HEK293 (cell line): ENCODE results near the gene KIF21A.

Source experiments
- CTCF ChIA-PET: fragments of 350-600 bp; formaldehyde crosslinking; extraction: SDS; loops from one replicate; lab custom pipeline; 2021; ENCODE audit warnings: antibody characterized with exemption; lab: Yijun Ruan, JAX
- POLR2A ChIA-PET: fragments of 300-600 bp; formaldehyde crosslinking; extraction: SDS; loops from one replicate; lab custom pipeline; 2020; ENCODE audit warnings: antibody characterized with exemption, inconsistent platforms; lab: Yijun Ruan, JAX
- H3K27ac ChIP-seq: fragments of 200-500 bp; sonication (Bioruptor generic); 2 replicates; pipeline ENCODE4 v1.5.1; 2014; ENCODE audit warnings: low read depth, low read length, control low read depth, inconsistent platforms; ENCODE audit errors: extremely low read depth
- H3K36me3 ChIP-seq, 2 experiments: fragments of 200-500 bp in 1 of 2; sonication (Bioruptor generic) in 1 of 2; 1 replicate in 1 of 2; 2 replicates in 1 of 2; pipeline ENCODE4 v1.5.1; 2014 to 2017; ENCODE audit warnings: inconsistent platforms in 2 of 2, low read length in 2 of 2; ENCODE audit not compliant: control insufficient read depth in 2 of 2, insufficient read depth in 1 of 2
- H3K4me1 ChIP-seq: fragments of 200-500 bp; sonication (Bioruptor generic); 2 replicates; pipeline ENCODE4 v1.5.1; 2014; ENCODE audit warnings: mild to moderate bottlenecking, low read length, inconsistent platforms; ENCODE audit not compliant: control insufficient read depth, insufficient read depth
- H3K4me3 ChIP-seq: 2 replicates; pipeline ENCODE4 v1.5.1; 2011; ENCODE audit warnings: low read depth, mild to moderate bottlenecking, control low read depth, low read length, moderate library complexity
- H3K9me3 ChIP-seq: fragments of 200-500 bp; sonication (Bioruptor generic); 2 replicates; pipeline ENCODE4 v1.5.1; 2014; ENCODE audit warnings: low read depth, low read length, inconsistent platforms; ENCODE audit not compliant: control insufficient read depth, insufficient read depth
- BCL11A ChIP-seq: fragments of 450-650 bp; formaldehyde crosslinking; IDR thresholded peaks from 2 replicates; pipeline ENCODE4 v1.5.1; 2016; ENCODE audit warnings: low read depth, missing biosample characterization, missing genetic modification characterization
- SALL2 ChIP-seq: fragments of 450-650 bp; formaldehyde crosslinking; IDR thresholded peaks from 2 replicates; pipeline ENCODE4 v1.5.0; 2017; ENCODE audit warnings: missing biosample characterization, mild to moderate bottlenecking, missing genetic modification characterization, borderline replicate concordance
- ZBTB10 ChIP-seq: fragments of 450-650 bp; formaldehyde crosslinking; IDR thresholded peaks from 2 replicates; pipeline ENCODE4 v1.5.1; 2016; ENCODE audit warnings: missing biosample characterization, missing genetic modification characterization
- ZBTB48 ChIP-seq: fragments of 450-650 bp; formaldehyde crosslinking; IDR thresholded peaks from 2 replicates; pipeline ENCODE4 v1.5.1; 2016; ENCODE audit warnings: missing biosample characterization, missing genetic modification characterization
- ZBTB6 ChIP-seq: fragments of 450-650 bp; formaldehyde crosslinking; IDR thresholded peaks from 2 replicates; pipeline ENCODE4 v1.5.1; 2017; ENCODE audit warnings: missing biosample characterization, missing genetic modification characterization
- ZNF169 ChIP-seq: fragments of 450-650 bp; formaldehyde crosslinking; IDR thresholded peaks from 2 replicates; pipeline ENCODE4 v1.5.1; 2016; ENCODE audit warnings: missing biosample characterization, missing genetic modification characterization
- ZNF23 ChIP-seq: fragments of 450-650 bp; formaldehyde crosslinking; IDR thresholded peaks from 2 replicates; pipeline ENCODE4 v1.5.1; 2016; ENCODE audit warnings: missing biosample characterization, missing genetic modification characterization, borderline replicate concordance
- ZNF391 ChIP-seq: fragments of 450-650 bp; formaldehyde crosslinking; IDR thresholded peaks from 2 replicates; pipeline ENCODE4 v1.5.1; 2016; ENCODE audit warnings: low read depth, missing biosample characterization, missing genetic modification characterization, borderline replicate concordance
- ZNF623 ChIP-seq: fragments of 450-650 bp; formaldehyde crosslinking; IDR thresholded peaks from 2 replicates; pipeline ENCODE4 v1.5.1; 2016; ENCODE audit warnings: missing biosample characterization, missing genetic modification characterization
- ZNF692 ChIP-seq: fragments of 450-650 bp; formaldehyde crosslinking; IDR thresholded peaks from 2 replicates; pipeline ENCODE4 v1.5.1; 2016; ENCODE audit warnings: missing biosample characterization, missing genetic modification characterization
- ZNF747 ChIP-seq: fragments of 450-650 bp; formaldehyde crosslinking; IDR thresholded peaks from 2 replicates; pipeline ENCODE4 v1.5.1; 2016; ENCODE audit warnings: missing biosample characterization, missing genetic modification characterization
- TF ChIP-seq, protein P1 (sequence below): fragments of 450-650 bp; formaldehyde crosslinking; IDR thresholded peaks from 2 replicates; pipeline ENCODE4 v1.5.1; 2016; ENCODE audit warnings: missing biosample characterization, missing genetic modification characterization
- TF ChIP-seq, protein P2 (sequence below): fragments of 450-650 bp; formaldehyde crosslinking; IDR thresholded peaks from 2 replicates; pipeline ENCODE4 v1.5.1; 2016; ENCODE audit warnings: missing biosample characterization, missing genetic modification characterization, borderline replicate concordance

The KIF21A gene

GRCh38 chr12:39372204-39372925 is 70.6 kb downstream of the KIF21A start:
- peaks cover 0 to 1% of the 10 kb centered on the region in 2 experiments; a peak in 1 of 3 replicates for H3K36me3 ChIP-seq
- no peak overlapping the region for H3K4me3 ChIP-seq
- POLR2A ChIA-PET, result no interaction called here
- no peak overlapping the region for H3K27ac ChIP-seq
- CTCF ChIA-PET, result no interaction called here
- no peaks in the 10 kb centered on the region for H3K4me1 ChIP-seq
- no peaks in the 10 kb centered on the region for H3K9me3 ChIP-seq
- no peak for TF ChIP-seq ZBTB6 (tag by site-specific recombination)
- TF ChIP-seq, protein P1, sequence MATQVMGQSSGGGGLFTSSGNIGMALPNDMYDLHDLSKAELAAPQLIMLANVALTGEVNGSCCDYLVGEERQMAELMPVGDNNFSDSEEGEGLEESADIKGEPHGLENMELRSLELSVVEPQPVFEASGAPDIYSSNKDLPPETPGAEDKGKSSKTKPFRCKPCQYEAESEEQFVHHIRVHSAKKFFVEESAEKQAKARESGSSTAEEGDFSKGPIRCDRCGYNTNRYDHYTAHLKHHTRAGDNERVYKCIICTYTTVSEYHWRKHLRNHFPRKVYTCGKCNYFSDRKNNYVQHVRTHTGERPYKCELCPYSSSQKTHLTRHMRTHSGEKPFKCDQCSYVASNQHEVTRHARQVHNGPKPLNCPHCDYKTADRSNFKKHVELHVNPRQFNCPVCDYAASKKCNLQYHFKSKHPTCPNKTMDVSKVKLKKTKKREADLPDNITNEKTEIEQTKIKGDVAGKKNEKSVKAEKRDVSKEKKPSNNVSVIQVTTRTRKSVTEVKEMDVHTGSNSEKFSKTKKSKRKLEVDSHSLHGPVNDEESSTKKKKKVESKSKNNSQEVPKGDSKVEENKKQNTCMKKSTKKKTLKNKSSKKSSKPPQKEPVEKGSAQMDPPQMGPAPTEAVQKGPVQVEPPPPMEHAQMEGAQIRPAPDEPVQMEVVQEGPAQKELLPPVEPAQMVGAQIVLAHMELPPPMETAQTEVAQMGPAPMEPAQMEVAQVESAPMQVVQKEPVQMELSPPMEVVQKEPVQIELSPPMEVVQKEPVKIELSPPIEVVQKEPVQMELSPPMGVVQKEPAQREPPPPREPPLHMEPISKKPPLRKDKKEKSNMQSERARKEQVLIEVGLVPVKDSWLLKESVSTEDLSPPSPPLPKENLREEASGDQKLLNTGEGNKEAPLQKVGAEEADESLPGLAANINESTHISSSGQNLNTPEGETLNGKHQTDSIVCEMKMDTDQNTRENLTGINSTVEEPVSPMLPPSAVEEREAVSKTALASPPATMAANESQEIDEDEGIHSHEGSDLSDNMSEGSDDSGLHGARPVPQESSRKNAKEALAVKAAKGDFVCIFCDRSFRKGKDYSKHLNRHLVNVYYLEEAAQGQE, result 0 out of 2 replicates have a peak, but pooled peaks have one; percentile 34

- TF ChIP-seq, protein P2, sequence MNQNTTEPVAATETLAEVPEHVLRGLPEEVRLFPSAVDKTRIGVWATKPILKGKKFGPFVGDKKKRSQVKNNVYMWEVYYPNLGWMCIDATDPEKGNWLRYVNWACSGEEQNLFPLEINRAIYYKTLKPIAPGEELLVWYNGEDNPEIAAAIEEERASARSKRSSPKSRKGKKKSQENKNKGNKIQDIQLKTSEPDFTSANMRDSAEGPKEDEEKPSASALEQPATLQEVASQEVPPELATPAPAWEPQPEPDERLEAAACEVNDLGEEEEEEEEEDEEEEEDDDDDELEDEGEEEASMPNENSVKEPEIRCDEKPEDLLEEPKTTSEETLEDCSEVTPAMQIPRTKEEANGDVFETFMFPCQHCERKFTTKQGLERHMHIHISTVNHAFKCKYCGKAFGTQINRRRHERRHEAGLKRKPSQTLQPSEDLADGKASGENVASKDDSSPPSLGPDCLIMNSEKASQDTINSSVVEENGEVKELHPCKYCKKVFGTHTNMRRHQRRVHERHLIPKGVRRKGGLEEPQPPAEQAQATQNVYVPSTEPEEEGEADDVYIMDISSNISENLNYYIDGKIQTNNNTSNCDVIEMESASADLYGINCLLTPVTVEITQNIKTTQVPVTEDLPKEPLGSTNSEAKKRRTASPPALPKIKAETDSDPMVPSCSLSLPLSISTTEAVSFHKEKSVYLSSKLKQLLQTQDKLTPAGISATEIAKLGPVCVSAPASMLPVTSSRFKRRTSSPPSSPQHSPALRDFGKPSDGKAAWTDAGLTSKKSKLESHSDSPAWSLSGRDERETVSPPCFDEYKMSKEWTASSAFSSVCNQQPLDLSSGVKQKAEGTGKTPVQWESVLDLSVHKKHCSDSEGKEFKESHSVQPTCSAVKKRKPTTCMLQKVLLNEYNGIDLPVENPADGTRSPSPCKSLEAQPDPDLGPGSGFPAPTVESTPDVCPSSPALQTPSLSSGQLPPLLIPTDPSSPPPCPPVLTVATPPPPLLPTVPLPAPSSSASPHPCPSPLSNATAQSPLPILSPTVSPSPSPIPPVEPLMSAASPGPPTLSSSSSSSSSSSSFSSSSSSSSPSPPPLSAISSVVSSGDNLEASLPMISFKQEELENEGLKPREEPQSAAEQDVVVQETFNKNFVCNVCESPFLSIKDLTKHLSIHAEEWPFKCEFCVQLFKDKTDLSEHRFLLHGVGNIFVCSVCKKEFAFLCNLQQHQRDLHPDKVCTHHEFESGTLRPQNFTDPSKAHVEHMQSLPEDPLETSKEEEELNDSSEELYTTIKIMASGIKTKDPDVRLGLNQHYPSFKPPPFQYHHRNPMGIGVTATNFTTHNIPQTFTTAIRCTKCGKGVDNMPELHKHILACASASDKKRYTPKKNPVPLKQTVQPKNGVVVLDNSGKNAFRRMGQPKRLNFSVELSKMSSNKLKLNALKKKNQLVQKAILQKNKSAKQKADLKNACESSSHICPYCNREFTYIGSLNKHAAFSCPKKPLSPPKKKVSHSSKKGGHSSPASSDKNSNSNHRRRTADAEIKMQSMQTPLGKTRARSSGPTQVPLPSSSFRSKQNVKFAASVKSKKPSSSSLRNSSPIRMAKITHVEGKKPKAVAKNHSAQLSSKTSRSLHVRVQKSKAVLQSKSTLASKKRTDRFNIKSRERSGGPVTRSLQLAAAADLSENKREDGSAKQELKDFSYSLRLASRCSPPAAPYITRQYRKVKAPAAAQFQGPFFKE (tag by site-specific recombination), result no peak
- no peaks in the 10 kb centered on the region for H3K4me1 ChIP-seq
- POLR2A ChIA-PET, result no interaction called here
These were observed 73.2 kb downstream of the KIF21A start for GRCh38 chr12:39369756-39370155.

GRCh38 chr12:39368891-39369290 is 74.0 kb downstream of the KIF21A start:
- H3K4me3 ChIP-seq, result no peak overlapping the region

More at GRCh38 chr12:39369756-39370155, 73.2 kb downstream of the KIF21A start:
- H3K36me3 ChIP-seq, result peaks cover 14 to 16% of the 10 kb centered on the region in 2 experiments; a peak in 2 of 3 replicates
- H3K27ac ChIP-seq, result no peak overlapping the region
- CTCF ChIA-PET, result interaction anchor here (0.6 kb wide), 1 partner anchor 1240 kb away, joined by 3 read pairs; no protein-coding TSS in a partner anchor
- no peak overlapping the region for H3K4me3 ChIP-seq
- H3K9me3 ChIP-seq, result no peaks in the 10 kb centered on the region

More at GRCh38 chr12:39368891-39369290, 74.0 kb downstream of the KIF21A start:
- POLR2A ChIA-PET, result no interaction called here
- H3K36me3 ChIP-seq, result peaks cover 14 to 20% of the 10 kb centered on the region in 2 experiments; a peak in 2 of 3 replicates
- TF ChIP-seq SALL2 (tag by site-specific recombination) (no peak), ZNF169 (tag by site-specific recombination) (no peak), ZNF623 (no peak), ZNF391 (tag by site-specific recombination) (no peak), ZNF692 (tag by site-specific recombination) (no peak), ZNF23 (tag by site-specific recombination) (no peak), BCL11A (no peak), ZNF747 (tag by site-specific recombination) (no peak), ZBTB48 (tag by site-specific recombination) (no peak), ZBTB10 (tag by site-specific recombination) (no peak)
- CTCF ChIA-PET, result no interaction called here
- H3K9me3 ChIP-seq, result no peaks in the 10 kb centered on the region
- no peak overlapping the region for H3K27ac ChIP-seq
- H3K4me1 ChIP-seq, result no peaks in the 10 kb centered on the region
